ENCODE data around the gene PALS1. TPM values are rescaled to one million over a fixed set of nuclear protein-coding genes. Genes with fewer than 3 reads are reported as not detected.

PALS1 gene
- total RNA-seq, 4 donors from 2014 or later = 18.5 to 52.9 (median 36.8) TPM

GRCh38 chr14:67207810-67208209 is 33.4 kb upstream of the PALS1 start:
- WGBS, 2 donors (ENCODE audit: low coverage in 1 of 2) = 89% methylated on average over 3 of the region's 8 CpGs; no CpG with 5 or more reads in 1 of the 2 donors
- TF ChIP-seq EP300 (IDR thresholded peaks at IDR 0.05) (no peak), POLR2AphosphoS5 (IDR thresholded peaks at IDR 0.05) (no peak), POLR2A (IDR thresholded peaks at IDR 0.05) (no peak)
- TF ChIP-seq, protein P1, sequence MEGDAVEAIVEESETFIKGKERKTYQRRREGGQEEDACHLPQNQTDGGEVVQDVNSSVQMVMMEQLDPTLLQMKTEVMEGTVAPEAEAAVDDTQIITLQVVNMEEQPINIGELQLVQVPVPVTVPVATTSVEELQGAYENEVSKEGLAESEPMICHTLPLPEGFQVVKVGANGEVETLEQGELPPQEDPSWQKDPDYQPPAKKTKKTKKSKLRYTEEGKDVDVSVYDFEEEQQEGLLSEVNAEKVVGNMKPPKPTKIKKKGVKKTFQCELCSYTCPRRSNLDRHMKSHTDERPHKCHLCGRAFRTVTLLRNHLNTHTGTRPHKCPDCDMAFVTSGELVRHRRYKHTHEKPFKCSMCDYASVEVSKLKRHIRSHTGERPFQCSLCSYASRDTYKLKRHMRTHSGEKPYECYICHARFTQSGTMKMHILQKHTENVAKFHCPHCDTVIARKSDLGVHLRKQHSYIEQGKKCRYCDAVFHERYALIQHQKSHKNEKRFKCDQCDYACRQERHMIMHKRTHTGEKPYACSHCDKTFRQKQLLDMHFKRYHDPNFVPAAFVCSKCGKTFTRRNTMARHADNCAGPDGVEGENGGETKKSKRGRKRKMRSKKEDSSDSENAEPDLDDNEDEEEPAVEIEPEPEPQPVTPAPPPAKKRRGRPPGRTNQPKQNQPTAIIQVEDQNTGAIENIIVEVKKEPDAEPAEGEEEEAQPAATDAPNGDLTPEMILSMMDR (IDR thresholded peaks at IDR 0.05) = no peak
- Histone ChIP-seq H3K4me1 (no peaks in the 10 kb centered on the region), H3K9me3 (no peaks in the 10 kb centered on the region), H3K27me3 (no peaks in the 10 kb centered on the region), H3K4me3 (no peak overlapping the region), H3K36me3 (no peaks in the 10 kb centered on the region), H3K27ac (no peak overlapping the region)
- ATAC-seq = no peak

DNA sequence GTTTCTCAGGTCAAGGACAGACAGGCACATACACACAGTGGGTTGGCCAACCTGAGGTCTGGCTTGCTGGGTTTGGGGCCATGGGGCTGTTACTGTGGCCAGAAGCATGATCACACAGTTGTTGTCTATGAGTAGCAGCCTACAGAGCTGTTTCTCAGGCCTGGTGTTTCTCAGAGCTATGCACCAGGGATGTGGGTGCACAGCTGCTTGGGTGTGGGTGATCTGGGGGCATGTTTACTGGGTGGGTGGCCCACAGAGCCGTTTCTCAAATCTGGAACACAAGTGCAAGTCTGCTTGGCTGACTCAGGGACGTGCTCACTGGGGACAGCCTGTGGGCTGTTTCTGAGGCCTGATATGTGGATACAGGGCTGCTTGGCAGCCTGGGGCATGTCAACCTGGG is 23.1 kb upstream of the PALS1 start:
- ATAC-seq = no peak
- WGBS, 2 donors (ENCODE audit: low coverage in 1 of 2) = 25% methylated on average over 1 of the region's 2 CpGs; no CpG with 5 or more reads in 1 of the 2 donors
- no peaks in the 10 kb centered on the region for H3K27me3 ChIP-seq
- no peak overlapping the region for H3K4me3 ChIP-seq
- no peak overlapping the region for H3K27ac ChIP-seq
- H3K4me1 ChIP-seq = peaks cover 0 to 14% (median 0%) of the 10 kb centered on the region in 3 donors
- no peaks in the 10 kb centered on the region for H3K36me3 ChIP-seq
- H3K9me3 ChIP-seq = no peaks in the 10 kb centered on the region
- TF ChIP-seq EP300 (IDR thresholded peaks at IDR 0.05) (no peak), POLR2AphosphoS5 (IDR thresholded peaks at IDR 0.05) (no peak)
- TF ChIP-seq, protein P1 (IDR thresholded peaks at IDR 0.05) = no peak

DNA sequence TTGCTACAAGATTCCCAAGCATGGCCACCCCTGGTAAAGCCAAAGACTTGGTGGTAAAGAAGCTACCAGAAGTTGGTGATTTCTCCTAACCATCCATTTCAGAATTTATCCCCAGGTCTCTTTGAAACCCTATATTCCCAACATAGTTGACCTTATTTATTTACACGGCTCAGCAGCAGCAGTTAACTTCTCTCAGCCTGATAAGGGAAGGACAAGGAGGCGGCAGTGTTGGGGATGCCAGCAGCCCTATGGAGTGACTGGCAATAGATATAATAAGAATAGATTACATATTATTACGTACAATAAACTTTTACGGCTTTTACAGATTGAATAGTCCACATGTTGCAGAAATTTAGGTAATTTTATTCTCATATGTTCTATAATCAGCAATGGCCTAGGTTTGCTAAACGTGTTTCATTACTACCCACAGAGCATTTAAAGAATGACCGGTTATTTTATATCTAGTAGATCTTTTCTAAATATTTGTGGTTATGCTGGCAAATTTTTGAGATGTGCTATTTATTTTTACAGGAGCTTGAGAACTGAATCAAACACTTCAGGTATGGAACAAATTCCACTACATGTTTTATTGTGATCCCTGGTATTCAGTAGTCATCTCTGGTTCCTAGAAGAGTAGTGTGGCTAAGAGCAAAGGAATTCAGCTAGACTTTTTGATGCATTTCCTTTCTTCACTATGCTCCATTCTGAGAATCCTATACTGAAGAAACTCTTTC is 19.8 kb upstream of the PALS1 start:
- Histone ChIP-seq H3K4me1 (peaks cover 0 to 33% (median 0%) of the 10 kb centered on the region in 3 donors), H3K36me3 (no peaks in the 10 kb centered on the region), H3K4me3 (no peak overlapping the region), H3K9me3 (no peaks in the 10 kb centered on the region), H3K27ac (no peak overlapping the region), H3K27me3 (no peaks in the 10 kb centered on the region)
- WGBS, 2 donors (ENCODE audit: low coverage in 1 of 2) = 81 to 85% methylated on average over 6 of the region's 6 CpGs
- ATAC-seq = no peak
- TF ChIP-seq POLR2AphosphoS5 (IDR thresholded peaks at IDR 0.05) (no peak), POLR2A (IDR thresholded peaks at IDR 0.05) (no peak), EP300 (IDR thresholded peaks at IDR 0.05) (no peak)
- TF ChIP-seq, protein P1 (IDR thresholded peaks at IDR 0.05) = no peak

- WGBS, 2 donors (ENCODE audit: low coverage in 1 of 2) = 84 to 93% methylated on average over 4 of the region's 4 CpGs
- H3K4me1 ChIP-seq = peaks cover 0 to 37% (median 0%) of the 10 kb centered on the region in 3 donors
- no peaks in the 10 kb centered on the region for H3K36me3 ChIP-seq
- TF ChIP-seq, protein P1 (IDR thresholded peaks at IDR 0.05) = no peak
- TF ChIP-seq POLR2A (IDR thresholded peaks at IDR 0.05) (no peak), EP300 (IDR thresholded peaks at IDR 0.05) (no peak), POLR2AphosphoS5 (IDR thresholded peaks at IDR 0.05) (no peak)
- H3K9me3 ChIP-seq = no peaks in the 10 kb centered on the region
- no peaks in the 10 kb centered on the region for H3K27me3 ChIP-seq
- H3K4me3 ChIP-seq = no peak overlapping the region
- no peak for ATAC-seq
- no peak overlapping the region for H3K27ac ChIP-seq
These were observed 19.3 kb upstream of the PALS1 start for GRCh38 chr14:67221982-67222328.

DNA sequence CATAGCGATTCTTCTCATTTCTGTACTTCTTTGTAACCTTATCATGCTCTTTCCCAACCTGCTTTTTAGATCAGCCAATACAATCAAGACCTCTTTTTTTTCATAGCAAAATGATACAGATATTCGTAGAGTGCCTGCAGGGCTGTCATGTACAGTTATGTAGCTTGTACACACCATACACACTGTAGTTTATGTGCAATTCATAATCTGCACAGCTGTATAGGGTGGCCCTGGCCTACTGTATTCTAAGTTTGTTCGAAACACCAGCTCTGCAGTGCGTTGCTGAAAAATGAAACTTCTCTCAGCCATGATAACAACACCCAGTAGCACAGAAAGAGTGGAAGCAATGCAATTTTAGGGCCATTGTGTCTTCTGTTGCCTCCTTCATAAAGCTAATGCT is 15.7 kb upstream of the PALS1 start:
- Histone ChIP-seq H3K27ac (no peak overlapping the region), H3K27me3 (no peaks in the 10 kb centered on the region), H3K36me3 (no peaks in the 10 kb centered on the region), H3K4me3 (no peak overlapping the region), H3K9me3 (no peaks in the 10 kb centered on the region), H3K4me1 (peaks cover 0 to 49% (median 4%) of the 10 kb centered on the region in 3 donors)
- no peak for TF ChIP-seq POLR2A (IDR thresholded peaks at IDR 0.05)
- ATAC-seq = no peak
- WGBS, 2 donors (ENCODE audit: low coverage in 1 of 2) = 77 to 100% methylated on average over 1 to 2 of the region's 4 CpGs

Data from gastroesophageal sphincter (tissue), 4 donors.